OCI-LY1 (cell line): ENCODE measurements around the gene FEV.

ENCODE experiments used
- H2AFZ ChIP-seq: fragments of 200-600 bp; sonication (generic), shearing (Covaris generic); 2 replicates; pipeline ENCODE4 v1.6.0; 2014; ENCODE audit warnings: antibody characterized with exemption, mild to moderate bottlenecking, low read length
- H3F3A ChIP-seq: fragments of 200-600 bp; sonication (generic), shearing (Covaris generic); 2 replicates; pipeline ENCODE4 v1.6.0; 2014; ENCODE audit warnings: mild to moderate bottlenecking, antibody characterized with exemption, low read length, moderate library complexity; ENCODE audit not compliant: insufficient read depth
- H3K27ac ChIP-seq: fragments of 200-600 bp; sonication (generic); 2 replicates; pipeline ENCODE4 v1.5.1; 2014; ENCODE audit warnings: low read length, mixed run types, mild to moderate bottlenecking, low read depth; ENCODE audit not compliant: poor library complexity, severe bottlenecking
- H3K27me3 ChIP-seq: fragments of 200-600 bp; sonication (generic); 2 replicates; pipeline ENCODE4 v1.6.0; 2014; ENCODE audit warnings: antibody characterized with exemption, mild to moderate bottlenecking, low read length, moderate library complexity; ENCODE audit not compliant: insufficient read depth
- H3K36me3 ChIP-seq: fragments of 200-600 bp; sonication (generic); 2 replicates; pipeline ENCODE4 v1.6.1; 2014; ENCODE audit warnings: mild to moderate bottlenecking, antibody characterized with exemption, low read length, moderate library complexity, mixed read lengths; ENCODE audit not compliant: insufficient read depth
- H3K4me1 ChIP-seq: fragments of 200-600 bp; sonication (generic); 2 replicates; pipeline ENCODE4 v1.5.1; 2014; ENCODE audit warnings: mild to moderate bottlenecking, low read length, moderate library complexity; ENCODE audit not compliant: insufficient read depth, severe bottlenecking
- H3K4me2 ChIP-seq: fragments of 200-600 bp; sonication (generic), shearing (Covaris generic); 2 replicates; pipeline ENCODE4 v1.6.1; 2014; ENCODE audit warnings: low read length
- H3K4me3 ChIP-seq: fragments of 200-600 bp; sonication (generic); 2 replicates; pipeline ENCODE4 v1.5.1; 2014; ENCODE audit warnings: low read length, low read depth, mild to moderate bottlenecking, mixed read lengths; ENCODE audit not compliant: poor library complexity, severe bottlenecking
- H3K79me2 ChIP-seq: fragments of 200-600 bp; shearing (Covaris generic); 2 replicates; pipeline ENCODE4 v1.6.1; 2016; ENCODE audit warnings: mixed run types, low read length, mixed read lengths; ENCODE audit not compliant: insufficient read depth
- H3K9ac ChIP-seq: fragments of 200-600 bp; sonication (generic), shearing (Covaris generic); 2 replicates; pipeline ENCODE4 v1.6.1; 2014; ENCODE audit warnings: mild to moderate bottlenecking, low read length, mixed read lengths
- H3K9me2 ChIP-seq: fragments of 200-600 bp; sonication (generic), shearing (Covaris generic); 2 replicates; pipeline ENCODE4 v1.6.1; 2014; ENCODE audit warnings: low read depth, mild to moderate bottlenecking, low read length, mixed read lengths
- H3K9me3 ChIP-seq: fragments of 200-600 bp; shearing (Covaris generic); 2 replicates; pipeline ENCODE4 v1.6.1; 2014; ENCODE audit warnings: low read length, mixed read lengths
- H4K20me1 ChIP-seq: fragments of 200-600 bp; sonication (generic), shearing (Covaris generic); 2 replicates; pipeline ENCODE4 v1.6.0; 2016; ENCODE audit warnings: mild to moderate bottlenecking, low read length; ENCODE audit not compliant: insufficient read depth
- EZH2 ChIP-seq: fragments of 200-600 bp; sonication (generic), shearing (Covaris generic); IDR thresholded peaks from 2 replicates; pipeline ENCODE4 v1.8.0; 2017; ENCODE audit warnings: borderline replicate concordance, mixed run types, mild to moderate bottlenecking, antibody characterized with exemption, low read length, moderate library complexity, mixed read lengths
- TF ChIP-seq, protein P1 (sequence below): fragments of 200-600 bp; sonication (generic), shearing (Covaris generic); IDR thresholded peaks from 2 replicates; pipeline ENCODE4 v1.5.1; 2017; ENCODE audit warnings: mild to moderate bottlenecking, antibody characterized with exemption, low read length, moderate library complexity, mixed read lengths

FEV gene

DNA sequence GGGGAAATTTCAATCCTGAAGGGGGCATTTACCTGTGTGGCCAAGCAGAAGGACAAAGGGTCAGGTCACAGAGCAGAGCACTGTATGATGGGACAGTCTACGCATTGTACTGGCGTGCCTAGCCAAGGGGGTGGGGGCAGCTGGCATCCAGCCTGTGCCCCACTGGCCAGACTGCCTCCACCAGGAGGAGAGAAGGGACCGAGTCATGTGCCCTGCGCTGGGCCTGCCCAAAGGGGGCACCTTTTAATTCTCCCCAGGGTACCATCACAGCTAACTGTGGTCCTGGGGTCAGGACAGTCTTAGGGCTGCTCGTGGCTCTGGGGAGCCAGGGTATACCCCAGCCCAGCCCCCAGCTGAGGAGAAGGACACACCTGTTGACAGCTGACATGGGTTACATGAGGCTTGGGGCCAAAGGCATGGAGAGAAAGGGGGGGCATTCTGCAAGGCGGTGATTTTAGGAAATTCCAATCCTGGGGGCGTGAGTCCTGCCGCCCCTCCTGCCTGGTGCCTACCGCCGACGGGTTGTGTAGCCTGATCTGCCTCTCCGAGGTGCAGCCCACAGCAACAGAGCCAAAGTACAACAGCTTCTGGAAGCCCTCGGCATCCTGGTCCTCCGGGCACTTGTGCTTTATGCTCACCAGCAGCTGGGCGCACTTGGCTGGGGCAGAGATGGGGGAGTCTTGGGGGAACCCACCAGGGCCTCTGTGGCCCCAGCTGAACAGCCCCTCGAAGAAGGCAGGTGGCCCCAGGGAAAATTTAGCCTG lies 45.4 kb upstream of the FEV start:
- H3K27me3 ChIP-seq: peaks cover 5% of the 10 kb centered on the region; the same call in 1 of the 2 replicates
- H3K79me2 ChIP-seq: no peaks in the 10 kb centered on the region
- TF ChIP-seq, protein P1, sequence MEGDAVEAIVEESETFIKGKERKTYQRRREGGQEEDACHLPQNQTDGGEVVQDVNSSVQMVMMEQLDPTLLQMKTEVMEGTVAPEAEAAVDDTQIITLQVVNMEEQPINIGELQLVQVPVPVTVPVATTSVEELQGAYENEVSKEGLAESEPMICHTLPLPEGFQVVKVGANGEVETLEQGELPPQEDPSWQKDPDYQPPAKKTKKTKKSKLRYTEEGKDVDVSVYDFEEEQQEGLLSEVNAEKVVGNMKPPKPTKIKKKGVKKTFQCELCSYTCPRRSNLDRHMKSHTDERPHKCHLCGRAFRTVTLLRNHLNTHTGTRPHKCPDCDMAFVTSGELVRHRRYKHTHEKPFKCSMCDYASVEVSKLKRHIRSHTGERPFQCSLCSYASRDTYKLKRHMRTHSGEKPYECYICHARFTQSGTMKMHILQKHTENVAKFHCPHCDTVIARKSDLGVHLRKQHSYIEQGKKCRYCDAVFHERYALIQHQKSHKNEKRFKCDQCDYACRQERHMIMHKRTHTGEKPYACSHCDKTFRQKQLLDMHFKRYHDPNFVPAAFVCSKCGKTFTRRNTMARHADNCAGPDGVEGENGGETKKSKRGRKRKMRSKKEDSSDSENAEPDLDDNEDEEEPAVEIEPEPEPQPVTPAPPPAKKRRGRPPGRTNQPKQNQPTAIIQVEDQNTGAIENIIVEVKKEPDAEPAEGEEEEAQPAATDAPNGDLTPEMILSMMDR: no peak
- TF ChIP-seq EZH2: no peak
- H3K4me2 ChIP-seq: no peak overlapping the region
- H3K4me3 ChIP-seq: no peak overlapping the region
- no peaks in the 10 kb centered on the region; the same call in 1 of the 2 replicates for H3F3A ChIP-seq
- H3K9me3 ChIP-seq: no peaks in the 10 kb centered on the region
- no peak overlapping the region for H2AFZ ChIP-seq
- H4K20me1 ChIP-seq: no peaks in the 10 kb centered on the region
- H3K36me3 ChIP-seq: no peaks in the 10 kb centered on the region
- H3K4me1 ChIP-seq: no peaks in the 10 kb centered on the region
- H3K27ac ChIP-seq: no peak overlapping the region
- no peak overlapping the region for H3K9ac ChIP-seq
- no peaks in the 10 kb centered on the region for H3K9me2 ChIP-seq

DNA sequence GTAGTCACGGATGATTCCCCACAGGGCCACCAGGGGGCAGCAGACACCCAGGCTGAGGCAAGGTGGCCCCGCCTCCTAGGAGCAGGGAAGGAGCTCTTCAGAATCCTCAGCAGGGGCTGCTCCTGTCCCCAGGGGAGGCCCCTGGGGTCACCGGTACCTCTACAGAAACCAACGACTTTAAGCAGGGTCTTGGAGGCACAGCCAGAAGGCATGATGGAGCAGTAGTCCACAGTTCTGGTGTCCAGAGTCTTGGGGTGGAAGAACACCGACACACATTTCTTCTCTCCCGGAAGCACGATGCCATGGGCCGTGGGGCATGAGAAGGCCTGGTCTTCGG lies 44.8 kb upstream of the FEV start:
- H3K27me3 ChIP-seq: peaks cover 5% of the 10 kb centered on the region; the same call in 1 of the 2 replicates
- no peak overlapping the region for H3K27ac ChIP-seq
- no peaks in the 10 kb centered on the region for H3K36me3 ChIP-seq
- H3K9me3 ChIP-seq: no peaks in the 10 kb centered on the region
- H3K9ac ChIP-seq: no peak overlapping the region
- no peaks in the 10 kb centered on the region for H3K79me2 ChIP-seq
- H3K4me2 ChIP-seq: no peak overlapping the region
- H3K4me1 ChIP-seq: no peaks in the 10 kb centered on the region
- H3F3A ChIP-seq: no peaks in the 10 kb centered on the region; the same call in 1 of the 2 replicates
- TF ChIP-seq, protein P1: peak; percentile 90
- TF ChIP-seq EZH2: no peak
- H3K4me3 ChIP-seq: no peak overlapping the region
- no peak overlapping the region for H2AFZ ChIP-seq
- no peaks in the 10 kb centered on the region for H4K20me1 ChIP-seq
- no peaks in the 10 kb centered on the region for H3K9me2 ChIP-seq

- Histone ChIP-seq H3K9me2 (no peaks in the 10 kb centered on the region), H3K27ac (no peak overlapping the region), H3F3A (no peaks in the 10 kb centered on the region; the same call in 1 of the 2 replicates), H3K9ac (no peak overlapping the region), H3K4me1 (no peaks in the 10 kb centered on the region), H2AFZ (no peak overlapping the region), H3K36me3 (no peaks in the 10 kb centered on the region), H3K27me3 (peaks cover 5% of the 10 kb centered on the region; the same call in 1 of the 2 replicates), H3K4me3 (no peak overlapping the region), H3K4me2 (no peak overlapping the region), H3K9me3 (no peaks in the 10 kb centered on the region), H4K20me1 (no peaks in the 10 kb centered on the region), H3K79me2 (no peaks in the 10 kb centered on the region)
- TF ChIP-seq, protein P1: no peak
- TF ChIP-seq EZH2: no peak
These were observed 44.2 kb upstream of the FEV start for GRCh38 chr2:219028996-219029828.
